HL-60 (cell line): ENCODE measurements around the gene HOOK2.

Source experiments
- POLR2AphosphoS5 ChIP-seq: IDR thresholded peaks from 2 replicates; pipeline ENCODE4 v1.6.1; 2012; ENCODE audit warnings: low read depth
- TF ChIP-seq, protein P1 (sequence below): IDR thresholded peaks from one replicate; pipeline ENCODE4 v1.5.1; 2011; ENCODE audit warnings: low read length, control low read depth, inconsistent platforms; ENCODE audit not compliant: insufficient read depth

DNA sequence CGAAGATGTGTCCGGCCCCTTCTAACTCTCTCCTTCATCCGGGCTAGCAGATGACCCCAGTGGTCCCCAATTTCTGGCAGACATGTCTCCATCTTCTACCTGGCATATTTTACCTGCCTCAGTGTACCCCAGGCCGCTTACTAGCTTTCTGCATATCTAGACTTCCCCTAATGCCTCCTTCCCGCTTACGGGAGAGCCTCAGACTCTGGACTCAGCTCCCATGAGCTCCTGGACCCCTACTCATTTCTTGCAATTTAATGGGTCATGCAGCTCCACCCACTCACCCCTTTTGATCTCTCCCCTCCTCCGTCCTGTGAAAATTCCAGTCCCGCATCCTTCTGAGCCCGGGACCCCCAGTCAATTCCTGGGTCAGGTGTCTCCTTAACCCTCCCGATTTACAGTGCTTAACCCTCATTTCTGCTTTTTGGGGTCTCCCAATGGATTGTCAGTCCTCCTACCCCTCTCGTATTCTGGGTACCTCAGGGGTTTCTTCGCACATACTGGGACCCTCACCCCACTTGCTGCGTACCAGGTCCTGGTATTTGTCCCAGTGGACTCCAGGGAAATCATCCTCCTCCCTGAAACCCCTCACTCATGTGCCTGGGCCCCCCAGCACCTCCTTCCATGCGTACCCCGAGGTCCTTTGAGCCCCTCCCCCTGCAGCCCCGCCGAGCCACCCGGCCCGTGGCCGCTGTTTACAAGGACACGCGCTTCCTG lies 15.4 kb upstream of the HOOK2 start:
- TF ChIP-seq, protein P1, sequence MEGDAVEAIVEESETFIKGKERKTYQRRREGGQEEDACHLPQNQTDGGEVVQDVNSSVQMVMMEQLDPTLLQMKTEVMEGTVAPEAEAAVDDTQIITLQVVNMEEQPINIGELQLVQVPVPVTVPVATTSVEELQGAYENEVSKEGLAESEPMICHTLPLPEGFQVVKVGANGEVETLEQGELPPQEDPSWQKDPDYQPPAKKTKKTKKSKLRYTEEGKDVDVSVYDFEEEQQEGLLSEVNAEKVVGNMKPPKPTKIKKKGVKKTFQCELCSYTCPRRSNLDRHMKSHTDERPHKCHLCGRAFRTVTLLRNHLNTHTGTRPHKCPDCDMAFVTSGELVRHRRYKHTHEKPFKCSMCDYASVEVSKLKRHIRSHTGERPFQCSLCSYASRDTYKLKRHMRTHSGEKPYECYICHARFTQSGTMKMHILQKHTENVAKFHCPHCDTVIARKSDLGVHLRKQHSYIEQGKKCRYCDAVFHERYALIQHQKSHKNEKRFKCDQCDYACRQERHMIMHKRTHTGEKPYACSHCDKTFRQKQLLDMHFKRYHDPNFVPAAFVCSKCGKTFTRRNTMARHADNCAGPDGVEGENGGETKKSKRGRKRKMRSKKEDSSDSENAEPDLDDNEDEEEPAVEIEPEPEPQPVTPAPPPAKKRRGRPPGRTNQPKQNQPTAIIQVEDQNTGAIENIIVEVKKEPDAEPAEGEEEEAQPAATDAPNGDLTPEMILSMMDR = no peak
- no peak for TF ChIP-seq POLR2AphosphoS5
